Activated T-cell treated with anti-CD3 and anti-CD28 coated beads, Interleukin-2, amount 50 U/mL, for 4 hours (primary cell): ENCODE measurements around the gene TIMM8B. TPM values are rescaled to one million over a fixed set of nuclear protein-coding genes. Genes with fewer than 3 reads are reported as not detected.
"Not testable (repeated sequence)": the region's sequence is repeated elsewhere in the genome, so short reads cannot be mapped to it uniquely, and the experiment has no call there.

ENCODE experiments used
- ATAC-seq, 2 donors: fragments of 200-7000 bp; cut with Tn5 transposase; one replicate each; pipeline ENCODE4 v1.10.0; 2021
- DNase-seq: peaks from one replicate; pipeline ENCODE4 v3.0.0-alpha.2; 2020
- H3K27me3 Mint-ChIP-seq: one replicate; pipeline ENCODE4 v1.8.0; 2021; ENCODE audit warnings: low read depth, mixed read lengths
- H3K36me3 Mint-ChIP-seq: one replicate; pipeline ENCODE4 v1.8.0; 2022; ENCODE audit warnings: mixed read lengths; ENCODE audit not compliant: insufficient read depth
- H3K4me1 Mint-ChIP-seq: one replicate; pipeline ENCODE4 v1.8.0; 2021; ENCODE audit warnings: low read depth, mixed read lengths
- H3K4me3 Mint-ChIP-seq: one replicate; pipeline ENCODE4 v1.8.0; 2021; ENCODE audit warnings: mild to moderate bottlenecking, moderate library complexity, mixed read lengths
- H3K9me3 Mint-ChIP-seq: one replicate; pipeline ENCODE4 v1.8.0; 2021; ENCODE audit warnings: mixed read lengths
- total RNA-seq, 3 donors: library from RNA; stranded (reverse); gene quantifications; one replicate each; pipeline ENCODE4 v1.2.1, GENCODE V29; 2021

The TIMM8B gene
- total RNA-seq, 3 donors from 2014 or later, result 72.6 to 90.8 (median 83.0) TPM

- Mint-ChIP-seq H3K4me1 (no peaks in the 10 kb centered on the region), H3K4me3 (no peak overlapping the region), H3K9me3 (no peaks in the 10 kb centered on the region), H3K27me3 (no peaks in the 10 kb centered on the region), H3K36me3 (peaks cover 22% of the 10 kb centered on the region)
- DNase-seq (no peak), ATAC-seq (no peak)
These were observed 13.9 kb upstream of the TIMM8B start for GRCh38 chr11:112100462-112100861.

GRCh38 chr11:112097734-112098528 lies 11.4 kb upstream of the TIMM8B start:
- no peaks in the 10 kb centered on the region for H3K27me3 Mint-ChIP-seq
- H3K4me1 Mint-ChIP-seq, result no peaks in the 10 kb centered on the region
- H3K4me3 Mint-ChIP-seq, result no peak overlapping the region
- H3K36me3 Mint-ChIP-seq, result peaks cover 28% of the 10 kb centered on the region
- no peak for ATAC-seq
- no peaks in the 10 kb centered on the region for H3K9me3 Mint-ChIP-seq
- DNase-seq, result no peak

DNA sequence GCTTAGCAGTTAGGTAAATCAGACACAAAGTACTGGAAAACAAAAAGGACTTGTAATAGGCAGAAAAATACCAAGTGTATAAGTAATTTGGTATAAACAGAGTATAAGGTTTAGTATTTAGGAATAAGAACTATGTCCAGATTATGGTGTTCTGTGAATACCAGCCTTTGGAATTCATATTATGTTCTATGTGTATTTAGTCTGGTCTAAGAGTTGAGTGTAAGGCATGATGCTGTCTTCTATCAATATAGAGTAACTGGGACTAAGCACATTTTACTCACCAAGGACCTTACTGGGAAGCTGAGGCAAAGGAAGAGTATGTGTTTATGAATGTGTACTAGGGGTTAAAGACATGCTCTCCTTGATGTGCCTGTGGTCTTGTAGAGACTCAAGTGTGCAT lies 9.6 kb upstream of the TIMM8B start:
- peaks cover 38% of the 10 kb centered on the region for H3K36me3 Mint-ChIP-seq
- no peak overlapping the region for H3K4me3 Mint-ChIP-seq

GRCh38 chr11:112095302-112095701 lies 8.7 kb upstream of the TIMM8B start:
- H3K4me3 Mint-ChIP-seq, H3K9me3 Mint-ChIP-seq, ATAC-seq, H3K4me1 Mint-ChIP-seq, DNase-seq, H3K27me3 Mint-ChIP-seq: not testable (repeated sequence)
- H3K36me3 Mint-ChIP-seq, result peaks cover 40% of the 10 kb centered on the region

More for the DNA sequence above, 9.6 kb upstream of the TIMM8B start:
- Mint-ChIP-seq H3K27me3 (no peaks in the 10 kb centered on the region), H3K9me3 (no peaks in the 10 kb centered on the region), H3K4me1 (no peaks in the 10 kb centered on the region)
- ATAC-seq (no peak), DNase-seq (no peak)

GRCh38 chr11:112087212-112087611 lies 656 bp upstream of the TIMM8B start:
- Mint-ChIP-seq H3K9me3 (no peaks in the 10 kb centered on the region), H3K4me3 (peak overlapping the region; percentile 99), H3K27me3 (no peaks in the 10 kb centered on the region), H3K36me3 (peaks cover 66% of the 10 kb centered on the region), H3K4me1 (peaks cover 54% of the 10 kb centered on the region)
- no peak for ATAC-seq
- no peak for DNase-seq

DNA sequence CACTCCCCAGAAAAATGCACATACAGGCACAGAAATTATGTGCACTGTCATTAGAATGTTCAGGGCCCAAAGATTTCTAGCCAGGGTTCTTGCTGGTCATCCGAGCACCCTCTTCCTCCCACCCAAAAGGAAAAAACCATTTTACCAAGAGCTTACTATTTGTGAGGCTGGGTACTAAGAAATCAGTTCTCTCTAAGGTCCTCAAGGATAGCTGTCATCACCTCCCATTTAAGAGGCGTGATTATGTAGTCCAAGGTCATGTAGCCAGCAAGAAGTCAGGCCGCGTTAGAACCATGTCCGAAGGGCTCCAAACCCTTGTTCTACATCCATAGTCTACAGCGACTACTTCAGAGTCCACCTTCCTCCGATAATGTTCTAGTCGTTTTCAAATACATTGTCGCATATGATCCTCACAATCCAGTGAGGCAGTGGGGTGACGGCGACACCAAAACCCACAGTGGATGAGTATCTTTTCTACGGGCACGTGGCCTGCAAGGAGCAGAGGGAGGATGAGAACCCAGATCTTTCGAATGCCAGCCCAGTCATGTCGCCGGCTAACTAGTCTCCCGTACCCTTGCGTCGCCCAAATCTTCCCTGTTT lies 634 bp downstream of the TIMM8B start:
- DNase-seq (peak; percentile 27), ATAC-seq (peak; percentile 63 to 70)
- H3K36me3 Mint-ChIP-seq, result peaks cover 61% of the 10 kb centered on the region
- H3K27me3 Mint-ChIP-seq, result no peaks in the 10 kb centered on the region
- peak overlapping the region; percentile 99 for H3K4me3 Mint-ChIP-seq
- H3K9me3 Mint-ChIP-seq, result no peaks in the 10 kb centered on the region
- H3K4me1 Mint-ChIP-seq, result peaks cover 54% of the 10 kb centered on the region

DNA sequence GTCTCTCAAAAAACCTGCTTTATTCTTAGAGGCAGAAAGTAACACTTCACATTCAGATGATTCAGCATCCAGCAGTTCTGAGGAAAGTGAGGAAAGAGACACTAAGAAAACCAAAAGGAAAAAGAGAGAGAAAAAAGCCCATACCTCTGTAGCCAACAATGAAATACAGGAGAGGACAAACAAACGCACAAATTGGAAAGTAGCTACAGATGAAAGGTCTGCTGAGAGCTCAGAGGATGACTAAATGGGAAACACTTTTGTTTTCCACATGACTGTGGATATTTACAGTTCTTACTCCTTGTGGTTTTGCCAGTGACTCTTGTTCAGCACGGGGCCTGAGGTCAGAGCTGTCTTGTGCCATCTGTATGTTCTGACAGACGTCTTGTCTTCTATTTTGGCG lies 3.8 kb downstream of the TIMM8B start:
- no peak for DNase-seq
- Mint-ChIP-seq H3K27me3 (no peaks in the 10 kb centered on the region), H3K4me1 (peaks cover 36% of the 10 kb centered on the region), H3K9me3 (no peaks in the 10 kb centered on the region), H3K4me3 (no peak overlapping the region), H3K36me3 (peaks cover 57% of the 10 kb centered on the region)
- ATAC-seq, result peak; percentile 33 to 35

GRCh38 chr11:112073941-112074811 lies 12.4 kb downstream of the TIMM8B start, which contains the start of the genes NKAPD1 and PIH1D2:
TSS of gene NKAPD1 (plus strand) at chr11:112074299. CDS start at chr11:112075575, 1,276 bp downstream.
TSS of gene PIH1D2 (minus strand) at chr11:112074017. CDS start at chr11:112073174, 843 bp downstream.
- peak; percentile 91 to 93 for ATAC-seq
- peak; percentile 68 for DNase-seq
- peak within 1 kb of the TSS; percentile 92 for H3K4me3 Mint-ChIP-seq
- H3K27me3 Mint-ChIP-seq, result peaks cover 8% of the 10 kb centered on the region
- peaks cover 24% of the 10 kb centered on the region for H3K4me1 Mint-ChIP-seq
- H3K9me3 Mint-ChIP-seq, result no peaks in the 10 kb centered on the region
- H3K36me3 Mint-ChIP-seq, result peaks cover 17% of the 10 kb centered on the region

DNA sequence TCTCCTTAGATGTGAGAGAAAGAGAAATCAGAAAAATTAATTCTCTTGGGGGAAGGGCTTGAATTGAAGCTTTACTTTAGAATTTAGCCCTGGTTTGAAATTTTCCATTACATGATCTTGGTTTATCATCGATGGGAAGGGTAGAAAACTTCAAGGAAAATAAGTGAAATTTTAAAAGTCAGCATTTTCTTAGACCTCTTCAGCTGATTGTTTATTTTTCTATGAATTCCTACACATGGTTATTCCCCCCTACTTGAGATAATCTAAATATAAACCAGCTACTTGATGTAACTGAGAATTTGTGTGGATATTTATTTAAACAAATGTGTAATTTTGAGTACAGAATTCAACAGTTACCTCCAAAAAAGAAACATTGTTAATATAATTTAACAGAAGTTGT lies 23.6 kb downstream of the TIMM8B start:
- no peak for ATAC-seq
- Mint-ChIP-seq H3K36me3 (peaks cover 19% of the 10 kb centered on the region), H3K4me3 (no peak overlapping the region), H3K9me3 (no peaks in the 10 kb centered on the region), H3K4me1 (no peaks in the 10 kb centered on the region), H3K27me3 (no peaks in the 10 kb centered on the region)
- DNase-seq, result no peak

DNA sequence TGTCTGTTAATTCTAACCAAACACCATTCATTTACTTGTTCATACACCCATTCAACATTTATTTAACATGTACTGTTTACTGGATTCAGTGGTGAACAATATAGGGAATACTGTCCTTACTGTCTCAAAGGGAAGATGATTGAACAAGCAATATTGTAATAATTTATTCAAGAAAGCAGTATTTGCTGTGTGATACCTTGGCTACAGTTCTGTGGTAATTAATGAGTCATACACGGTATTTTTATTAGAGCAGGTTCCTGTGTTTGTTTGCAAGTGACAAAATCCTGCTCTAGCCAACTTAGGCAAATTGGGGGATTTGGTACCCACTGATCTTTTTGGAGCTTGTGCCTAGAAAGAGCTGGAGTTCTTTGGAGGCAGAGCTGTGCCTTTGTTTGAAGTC lies 28.5 kb downstream of the TIMM8B start:
- Mint-ChIP-seq H3K36me3 (peaks cover 37% of the 10 kb centered on the region), H3K4me3 (no peak overlapping the region), H3K4me1 (peaks cover 8% of the 10 kb centered on the region), H3K27me3 (no peaks in the 10 kb centered on the region), H3K9me3 (no peaks in the 10 kb centered on the region)
- ATAC-seq (no peak), DNase-seq (no peak)

DNA sequence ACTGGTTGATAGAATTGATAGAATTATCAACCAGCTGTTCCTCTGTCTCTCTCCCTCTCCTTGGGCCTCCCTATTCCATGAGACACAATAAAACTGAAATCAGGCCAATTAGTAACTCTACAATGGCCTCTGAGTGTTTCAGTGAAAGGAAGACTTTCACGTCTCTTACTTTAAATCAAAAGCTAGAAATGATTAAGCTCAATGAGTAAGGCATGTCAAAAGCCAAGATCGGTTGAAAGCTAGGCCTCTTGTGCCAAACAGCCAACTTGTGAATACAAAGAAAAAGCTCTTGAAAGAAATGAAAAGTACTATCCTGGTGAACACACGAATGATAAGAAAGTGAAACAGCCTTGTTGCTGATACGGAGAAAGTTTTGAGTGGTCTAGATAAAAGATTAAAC lies 29.4 kb downstream of the TIMM8B start:
- Mint-ChIP-seq H3K36me3 (peaks cover 34% of the 10 kb centered on the region), H3K27me3 (no peaks in the 10 kb centered on the region), H3K4me3 (no peak overlapping the region)

DNA sequence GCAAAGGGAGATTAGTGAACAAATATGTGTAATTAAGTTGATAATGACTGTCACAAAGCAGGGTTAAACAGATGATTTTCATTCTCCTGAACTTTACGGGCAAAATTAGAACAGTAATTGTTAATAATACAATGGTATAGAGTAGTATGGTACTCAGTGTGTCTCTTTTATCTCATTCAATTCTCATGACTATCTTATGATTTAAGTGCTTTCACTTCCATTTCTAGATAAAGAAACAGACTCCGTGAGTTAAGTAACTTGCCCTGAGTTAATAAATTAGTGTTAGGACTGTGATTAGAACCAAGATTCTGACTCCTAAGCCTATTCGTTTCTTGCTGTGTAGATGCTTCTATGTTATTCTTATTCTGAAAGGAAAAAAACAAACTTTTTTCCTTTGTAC lies 34.8 kb downstream of the TIMM8B start:
- ATAC-seq, result no peak
- H3K27me3 Mint-ChIP-seq, result no peaks in the 10 kb centered on the region
- H3K9me3 Mint-ChIP-seq, result no peaks in the 10 kb centered on the region
- peaks cover 22% of the 10 kb centered on the region for H3K4me1 Mint-ChIP-seq
- no peak for DNase-seq
- H3K4me3 Mint-ChIP-seq, result no peak overlapping the region
- peaks cover 49% of the 10 kb centered on the region for H3K36me3 Mint-ChIP-seq

More for the DNA sequence above, 29.4 kb downstream of the TIMM8B start:
- Mint-ChIP-seq H3K4me1 (peaks cover 8% of the 10 kb centered on the region), H3K9me3 (no peaks in the 10 kb centered on the region)
- DNase-seq, result no peak
- ATAC-seq, result peak; percentile 77 to 81

DNA sequence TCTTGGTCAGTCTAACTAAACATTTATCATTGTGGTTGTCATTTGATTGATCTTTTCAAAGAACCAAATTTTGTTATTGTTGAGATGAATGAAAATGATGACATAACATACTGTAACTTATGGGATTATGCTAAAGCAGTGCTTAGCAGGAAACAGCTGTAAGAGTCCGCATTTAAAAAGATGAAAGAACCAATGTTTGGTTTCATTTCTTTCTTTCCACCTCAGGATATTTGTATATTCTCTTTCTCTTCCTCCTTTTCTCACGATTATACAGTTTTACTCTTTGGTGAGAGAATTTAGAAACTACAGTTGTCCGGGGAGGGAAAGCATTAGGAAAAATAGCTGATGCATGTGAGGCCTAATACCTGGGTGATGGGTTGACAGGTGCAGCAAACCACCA lies 35.8 kb downstream of the TIMM8B start:
- Mint-ChIP-seq H3K4me3 (no peak overlapping the region), H3K4me1 (peaks cover 22% of the 10 kb centered on the region), H3K27me3 (no peaks in the 10 kb centered on the region), H3K36me3 (peaks cover 54% of the 10 kb centered on the region), H3K9me3 (no peaks in the 10 kb centered on the region)
- ATAC-seq (no peak), DNase-seq (no peak)

DNA sequence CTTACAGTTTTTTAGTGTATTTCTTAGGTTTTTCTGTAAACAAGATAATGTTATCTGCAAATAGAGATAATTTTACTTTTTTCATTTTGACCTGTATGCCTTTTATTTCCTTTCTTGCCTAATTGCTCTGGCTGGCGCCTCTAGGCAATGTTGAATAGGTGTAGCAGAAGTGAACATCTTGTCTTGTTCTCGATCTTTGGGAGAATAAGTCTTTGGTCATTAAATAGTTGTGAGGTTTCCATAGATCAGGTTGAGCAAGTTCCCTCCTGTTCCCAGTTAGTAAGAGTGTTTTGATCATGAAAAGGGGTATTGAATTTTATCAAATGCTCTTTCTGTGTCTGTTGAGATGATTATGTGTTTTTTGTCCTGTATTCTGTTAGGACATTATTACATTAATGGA lies 36.8 kb downstream of the TIMM8B start:
- Mint-ChIP-seq H3K36me3 (peaks cover 57% of the 10 kb centered on the region), H3K4me3 (no peak overlapping the region), H3K27me3 (no peaks in the 10 kb centered on the region), H3K9me3 (no peaks in the 10 kb centered on the region), H3K4me1 (peaks cover 22% of the 10 kb centered on the region)
- DNase-seq (no peak), ATAC-seq (no peak)
